ENCODE results near the gene PTCH2.

- TF ChIP-seq CTCF (IDR thresholded peaks at IDR 0.05) (no peak), POLR2A (IDR thresholded peaks at IDR 0.05) (no peak)
These were observed 58.0 kb downstream of the PTCH2 start for GRCh38 chr1:44785029-44785380.

Measured in Peyer's patch (tissue), 4 donors.